Kidney capillary endothelial cell (primary cell): ENCODE measurements around the gene RELB.
"Not testable (repeated sequence)": the region's sequence is repeated elsewhere in the genome, so short reads cannot be mapped to it uniquely, and the experiment has no call there.

Source experiments
- DNase-seq: peaks from one replicate; pipeline ENCODE4 v3.0.0-alpha.2; 2018; ENCODE audit warnings: low spot score

The RELB gene, protein sequence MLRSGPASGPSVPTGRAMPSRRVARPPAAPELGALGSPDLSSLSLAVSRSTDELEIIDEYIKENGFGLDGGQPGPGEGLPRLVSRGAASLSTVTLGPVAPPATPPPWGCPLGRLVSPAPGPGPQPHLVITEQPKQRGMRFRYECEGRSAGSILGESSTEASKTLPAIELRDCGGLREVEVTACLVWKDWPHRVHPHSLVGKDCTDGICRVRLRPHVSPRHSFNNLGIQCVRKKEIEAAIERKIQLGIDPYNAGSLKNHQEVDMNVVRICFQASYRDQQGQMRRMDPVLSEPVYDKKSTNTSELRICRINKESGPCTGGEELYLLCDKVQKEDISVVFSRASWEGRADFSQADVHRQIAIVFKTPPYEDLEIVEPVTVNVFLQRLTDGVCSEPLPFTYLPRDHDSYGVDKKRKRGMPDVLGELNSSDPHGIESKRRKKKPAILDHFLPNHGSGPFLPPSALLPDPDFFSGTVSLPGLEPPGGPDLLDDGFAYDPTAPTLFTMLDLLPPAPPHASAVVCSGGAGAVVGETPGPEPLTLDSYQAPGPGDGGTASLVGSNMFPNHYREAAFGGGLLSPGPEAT

DNA sequence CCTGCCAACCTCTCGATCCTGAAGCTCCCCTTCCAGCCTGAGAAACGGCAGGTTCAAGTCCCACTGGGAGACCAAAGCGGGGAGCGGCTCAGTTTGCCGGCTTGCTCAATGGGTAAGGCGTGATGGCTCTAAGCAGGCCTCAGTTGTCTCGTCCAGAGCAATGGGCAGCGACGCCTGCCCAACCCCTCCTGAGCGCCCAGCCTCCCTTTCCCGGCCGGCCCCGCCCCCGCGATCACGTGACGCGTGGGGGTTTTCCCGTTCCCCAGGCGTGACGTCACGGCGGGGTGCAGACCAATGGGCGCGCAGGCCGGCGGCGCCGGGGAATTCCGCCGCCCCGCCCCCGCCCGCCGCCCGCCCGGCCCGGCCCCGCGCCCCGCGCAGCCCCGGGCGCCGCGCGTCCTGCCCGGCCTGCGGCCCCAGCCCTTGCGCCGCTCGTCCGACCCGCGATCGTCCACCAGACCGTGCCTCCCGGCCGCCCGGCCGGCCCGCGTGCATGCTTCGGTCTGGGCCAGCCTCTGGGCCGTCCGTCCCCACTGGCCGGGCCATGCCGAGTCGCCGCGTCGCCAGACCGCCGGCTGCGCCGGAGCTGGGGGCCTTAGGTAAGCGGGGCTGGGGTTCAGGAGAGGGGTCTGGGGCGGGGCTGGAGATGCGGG, at the start of gene RELB:
Gene RELB (plus strand): TSS at position 378 of the 653 bp plus-strand sequence. CDS start 116 bp downstream, at position 494.
- peak; percentile 80 for DNase-seq

- no peak for DNase-seq
Measured at GRCh38 chr19:44954278-44954648, 47.0 kb upstream of the RELB start.

DNA sequence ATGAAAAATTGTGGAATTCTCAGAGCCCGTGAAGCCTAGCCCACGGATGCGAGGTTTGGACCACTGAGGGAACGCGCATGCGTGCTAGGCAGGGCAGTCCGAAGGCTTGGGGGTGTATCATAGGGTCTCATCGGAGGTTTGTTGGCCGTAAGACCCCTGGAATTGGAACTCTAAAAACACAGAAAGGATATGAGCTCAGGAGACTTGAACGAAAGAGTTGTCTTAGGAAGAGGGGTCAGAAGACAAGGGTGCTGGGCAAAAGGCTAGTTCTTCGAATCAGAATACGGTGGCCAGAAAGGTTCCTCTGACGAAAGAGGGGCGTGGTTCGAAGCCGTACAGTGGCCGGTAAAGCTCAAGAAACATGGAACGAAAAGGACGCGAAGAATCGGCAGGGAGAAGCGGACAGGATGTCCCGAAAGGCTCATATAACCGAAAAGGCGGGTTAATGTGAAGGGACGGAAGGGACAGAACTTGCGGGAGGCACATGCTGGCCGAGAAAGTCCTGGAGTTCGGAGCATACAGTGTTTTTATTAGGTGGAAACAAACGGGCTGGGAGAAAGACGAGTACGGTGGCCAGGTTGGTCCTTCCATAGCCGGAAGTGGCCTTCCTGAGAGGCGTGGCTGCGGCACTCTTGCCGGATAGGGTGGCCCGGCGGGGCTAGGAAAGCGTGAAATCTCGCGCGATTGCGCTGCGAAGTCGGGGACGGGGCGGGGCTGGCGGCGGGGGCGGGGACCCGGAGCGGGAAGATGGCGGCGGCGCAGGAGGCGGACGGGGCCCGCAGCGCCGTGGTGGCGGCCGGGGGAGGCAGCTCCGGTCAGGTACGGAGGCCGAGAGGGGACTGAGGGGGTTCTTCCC, 46.4 kb upstream of the RELB start, which contains the start of gene CLPTM1:
Gene CLPTM1 (plus strand): TSS at position 732 of the 856 bp plus-strand sequence. CDS start 16 bp downstream, at position 748.
- DNase-seq: peak; percentile 96

GRCh38 chr19:44955505-44956439, 45.5 kb upstream of the RELB start:
- no peak for DNase-seq

DNA sequence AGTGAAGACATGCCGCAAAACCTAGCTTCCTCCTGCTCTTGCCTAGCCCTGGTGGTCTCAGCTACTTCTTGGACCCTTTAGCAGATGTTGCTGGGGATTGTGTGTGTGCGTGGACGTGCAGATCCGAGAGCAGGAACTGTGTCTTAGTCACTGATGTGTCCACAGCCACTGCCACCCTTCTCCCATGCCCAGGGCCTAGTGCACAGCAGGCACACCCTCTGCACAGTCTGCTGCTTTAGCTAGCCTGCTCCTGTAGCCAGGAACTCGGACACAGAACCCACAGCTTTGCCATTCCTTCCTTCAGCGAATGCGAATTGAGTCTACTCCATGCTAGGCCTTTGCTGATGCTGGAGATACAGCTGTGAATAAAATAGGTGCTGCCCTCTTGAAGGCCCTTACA, 43.7 kb upstream of the RELB start:
- no peak for DNase-seq

DNA sequence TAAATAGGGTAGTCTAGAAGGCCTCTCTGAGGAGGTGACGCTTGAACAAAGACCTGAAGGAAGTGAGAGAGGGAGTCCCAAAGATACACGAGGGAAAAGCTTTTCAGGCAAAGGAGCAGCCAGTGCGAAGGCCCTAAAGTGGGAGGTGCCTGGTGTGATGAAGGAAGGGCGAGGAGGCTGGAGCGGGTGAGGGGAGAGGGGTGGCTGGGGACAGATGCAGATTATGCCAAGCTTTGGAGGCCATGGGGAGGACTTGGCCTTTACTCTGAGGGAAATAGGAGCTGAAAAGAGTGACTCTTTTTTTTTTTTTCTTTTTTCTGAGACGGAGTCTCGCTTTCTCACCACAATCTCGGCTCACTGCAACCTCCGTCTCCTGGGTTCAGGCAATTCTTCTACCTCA, 43.2 kb upstream of the RELB start:
- no peak for DNase-seq

DNA sequence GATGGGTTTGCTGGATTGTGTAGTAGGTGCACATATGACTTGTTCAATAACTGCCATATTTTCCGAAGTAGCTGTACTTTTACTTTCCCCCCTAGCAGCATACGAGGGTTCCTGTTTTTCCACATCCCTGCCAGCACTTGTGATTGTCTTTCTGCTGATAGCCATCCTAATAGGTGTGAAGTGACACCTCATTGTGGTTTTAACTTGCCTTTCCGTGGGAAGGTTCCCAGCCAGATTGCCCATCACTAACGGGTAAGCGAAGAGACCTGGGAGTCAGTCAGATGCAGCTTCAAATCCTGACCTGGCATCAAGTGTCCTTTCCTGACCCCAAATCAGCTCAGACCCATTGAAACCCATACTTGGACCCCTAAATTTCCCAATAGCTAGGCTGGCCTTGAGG, 41.6 kb upstream of the RELB start:
- DNase-seq: no peak

- DNase-seq: no peak
Measured at GRCh38 chr19:44960906-44961728, 40.1 kb upstream of the RELB start.

- no peak for DNase-seq
Measured at GRCh38 chr19:44961821-44962220, 39.4 kb upstream of the RELB start.

GRCh38 chr19:44968118-44968517, 33.1 kb upstream of the RELB start:
- no peak for DNase-seq

GRCh38 chr19:44968670-44969069, 32.6 kb upstream of the RELB start:
- DNase-seq: no peak

DNA sequence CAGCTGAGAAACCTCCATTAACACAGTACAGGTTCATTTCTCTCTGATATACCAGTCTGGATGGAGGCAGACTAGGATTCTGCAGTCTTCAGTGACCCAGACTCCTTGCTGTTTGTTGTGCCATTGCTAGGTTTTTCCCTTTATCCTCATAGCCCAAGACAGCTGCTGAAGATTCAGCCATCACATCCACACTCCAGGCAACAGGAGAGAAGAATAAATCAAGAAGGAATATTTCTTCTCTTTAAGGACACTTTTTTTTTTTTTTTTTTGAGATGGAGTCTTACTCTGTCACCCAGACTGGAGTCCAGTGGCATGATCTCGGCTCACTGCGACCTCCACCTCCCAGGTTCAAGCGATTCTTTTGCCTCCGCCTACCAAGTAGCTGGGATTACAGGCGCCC, 31.8 kb upstream of the RELB start:
- DNase-seq: no peak

DNA sequence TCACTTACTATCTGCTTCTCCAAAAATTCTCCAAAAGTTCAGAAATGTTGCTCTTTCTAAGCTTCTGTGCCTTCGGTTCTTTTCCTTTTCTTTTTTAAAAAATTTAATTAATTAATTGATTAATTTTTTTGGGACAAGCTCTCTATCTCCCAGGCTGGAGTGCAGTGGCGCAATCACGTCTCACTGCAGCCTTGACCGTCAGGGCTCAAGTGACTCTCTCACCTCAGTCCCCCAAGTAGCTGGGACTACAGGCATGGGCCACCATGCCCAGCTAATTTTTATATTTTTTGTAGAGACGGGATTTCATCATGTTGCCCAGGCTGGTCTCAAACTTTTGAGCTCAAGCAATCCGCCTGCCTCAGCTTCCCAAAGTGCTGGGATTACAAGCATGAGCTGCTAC, 29.8 kb upstream of the RELB start:
- DNase-seq: not testable (repeated sequence)

- no peak for DNase-seq
Measured at GRCh38 chr19:44972802-44973201, 28.5 kb upstream of the RELB start.

DNA sequence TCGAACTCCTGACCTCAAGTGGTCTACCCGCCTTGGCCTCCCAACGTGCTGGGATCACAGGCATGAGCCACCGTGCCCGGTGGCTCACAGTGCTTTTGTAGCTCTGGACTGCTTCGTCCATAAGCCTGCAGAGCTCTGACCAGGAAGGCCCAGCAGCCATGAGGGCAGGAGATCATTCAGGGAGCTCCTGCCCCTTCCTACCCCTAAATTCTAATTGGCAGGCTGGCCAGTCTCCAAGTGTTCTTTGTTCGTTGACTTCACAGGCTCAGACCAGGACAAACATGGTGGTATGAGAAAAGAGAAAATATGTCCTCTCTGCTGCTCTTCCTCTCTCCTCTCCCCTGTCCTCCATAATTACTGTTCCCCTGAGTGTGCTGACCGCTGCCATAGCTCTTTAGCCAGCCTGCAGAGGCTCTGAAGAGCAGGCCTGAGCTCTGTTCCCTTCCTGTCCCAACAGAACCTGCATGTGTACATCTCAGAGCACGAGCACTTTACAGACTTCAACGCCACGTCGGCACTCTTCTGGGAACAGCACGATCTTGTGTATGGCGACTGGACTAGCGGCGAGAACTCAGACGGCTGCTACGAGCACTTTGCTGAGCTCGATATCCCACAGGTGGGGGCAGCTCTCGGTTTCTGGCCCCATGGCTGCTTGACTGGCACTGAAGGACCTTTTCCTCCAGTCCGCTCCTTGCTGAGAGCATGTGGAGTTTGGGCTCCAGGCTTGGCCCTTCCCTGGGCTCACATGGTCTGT, 27.1 kb upstream of the RELB start:
- no peak for DNase-seq

GRCh38 chr19:44974857-44975256, 26.4 kb upstream of the RELB start:
- no peak for DNase-seq

DNA sequence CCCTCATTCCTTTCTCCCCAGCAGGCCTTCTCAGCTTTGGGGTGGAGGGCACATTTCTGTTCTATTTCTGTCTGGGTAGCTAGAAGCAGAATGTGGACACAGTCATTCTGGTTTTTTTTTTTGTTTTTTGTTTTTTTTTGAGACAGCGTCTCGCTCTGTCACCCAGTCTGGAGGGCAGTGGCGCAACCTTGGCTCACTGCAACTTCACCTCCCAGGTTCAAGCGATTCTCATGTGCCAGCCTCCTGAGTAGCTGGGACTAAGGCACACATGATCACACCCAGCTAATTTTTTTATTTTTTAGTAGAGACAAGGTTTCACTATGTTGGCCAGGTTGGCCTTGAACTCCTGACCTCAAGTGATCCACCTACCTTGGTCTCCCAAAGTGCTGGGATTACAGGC, 25.8 kb upstream of the RELB start:
- DNase-seq: no peak

- no peak for DNase-seq
Measured at GRCh38 chr19:44984005-44984404, 17.3 kb upstream of the RELB start.

GRCh38 chr19:44985445-44985844, 15.8 kb upstream of the RELB start:
- DNase-seq: no peak
